ENCODE results near the gene ACOX2.

DNA sequence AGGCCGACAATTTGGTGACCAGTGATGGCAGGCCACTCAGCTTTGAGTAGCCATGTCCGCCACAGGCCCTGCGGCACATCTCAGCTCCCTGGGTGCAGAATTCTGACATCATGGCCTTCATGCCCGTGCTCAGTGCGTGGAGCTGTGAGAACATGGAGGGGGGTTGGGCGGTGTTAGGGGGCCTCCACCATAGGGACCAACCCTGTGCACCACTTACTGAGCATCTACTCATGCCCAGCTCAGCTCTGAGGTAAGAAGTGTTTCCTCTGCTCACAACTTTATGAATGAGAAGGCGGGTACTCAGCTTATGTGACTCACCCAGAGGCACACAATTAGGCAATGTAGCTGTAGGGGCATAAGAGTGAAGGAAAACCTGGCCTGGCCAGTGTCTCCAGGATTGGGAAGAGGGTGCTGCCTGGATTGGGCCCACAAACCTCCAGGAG is 10.5 kb downstream of the ACOX2 start:
- TF ChIP-seq GATA2 (IDR thresholded peaks at IDR 0.05; ENCODE audit: low read depth, low read length) (no peak), GATA3 (IDR thresholded peaks at IDR 0.05; ENCODE audit: low read depth, low read length) (no peak)

Data from SH-SY5Y (cell line).